Peyer's patch (tissue), 4 donors: ENCODE data around the gene PYGO2. TPM values are rescaled to one million over a fixed set of nuclear protein-coding genes. Genes with fewer than 3 reads are reported as not detected.
"Not testable (repeated sequence)": the region's sequence is repeated elsewhere in the genome, so short reads cannot be mapped to it uniquely, and the experiment has no call there.

Experiments
- DNase-seq, 3 donors: peaks; one replicate each; pipeline ENCODE4 v3.0.0-alpha.2; 2017 to 2019
- H3K27ac ChIP-seq, 4 donors: fragments of 200-600 bp; sonication (generic); one replicate each; pipeline ENCODE4 v1.5.1; 2016 to 2019
- H3K27me3 ChIP-seq, 2 donors: fragments of 200-600 bp; sonication (generic); one replicate each; pipeline ENCODE4 v1.5.1; 2019
- H3K36me3 ChIP-seq, 3 donors: fragments of 200-600 bp; sonication (generic); one replicate each; pipeline ENCODE4 v1.5.1; 2016 to 2019
- H3K4me1 ChIP-seq, 4 donors: fragments of 200-600 bp; sonication (generic); one replicate each; pipeline ENCODE4 v1.5.1; 2016 to 2019
- H3K4me3 ChIP-seq, 4 donors: fragments of 200-600 bp; sonication (generic); 1 replicate in 3 of 4; 2 replicates in 1 of 4; pipeline ENCODE4 v1.5.1; 2016 to 2019; ENCODE audit warnings: mild to moderate bottlenecking in 1 of 4
- H3K9me3 ChIP-seq, 4 donors: fragments of 200-600 bp; sonication (generic); one replicate each; pipeline ENCODE4 v1.5.1; 2016 to 2019; ENCODE audit warnings: mild to moderate bottlenecking in 1 of 4
- POLR2A ChIP-seq, 2 donors: fragments of 450-650 bp; IDR thresholded peaks; one replicate each; pipeline ENCODE4 v1.5.1; 2017; ENCODE audit warnings: antibody characterized with exemption in 2 of 2, mild to moderate bottlenecking in 2 of 2, moderate library complexity in 2 of 2
- total RNA-seq, 4 donors: library from RNA; depleted of rRNA; stranded (reverse); fragments of >200 nt; gene quantifications; one replicate each; pipeline ENCODE4 v1.1.0, GENCODE V29; 2016
- TF ChIP-seq, protein P1 (sequence below), 6 experiments: fragments of 450-650 bp in 4 of 6; fragments of 200-600 bp in 2 of 6; sonication (generic) in 1 of 6; IDR thresholded peaks; one replicate each; pipeline ENCODE4 v1.5.1; 2017 to 2019; ENCODE audit warnings: antibody characterized with exemption in 6 of 6, mild to moderate bottlenecking in 3 of 6, moderate library complexity in 1 of 6

PYGO2 gene
- total RNA-seq, 4 donors from 2014 or later: 32.2 to 48.9 (median 34.2) TPM

DNA sequence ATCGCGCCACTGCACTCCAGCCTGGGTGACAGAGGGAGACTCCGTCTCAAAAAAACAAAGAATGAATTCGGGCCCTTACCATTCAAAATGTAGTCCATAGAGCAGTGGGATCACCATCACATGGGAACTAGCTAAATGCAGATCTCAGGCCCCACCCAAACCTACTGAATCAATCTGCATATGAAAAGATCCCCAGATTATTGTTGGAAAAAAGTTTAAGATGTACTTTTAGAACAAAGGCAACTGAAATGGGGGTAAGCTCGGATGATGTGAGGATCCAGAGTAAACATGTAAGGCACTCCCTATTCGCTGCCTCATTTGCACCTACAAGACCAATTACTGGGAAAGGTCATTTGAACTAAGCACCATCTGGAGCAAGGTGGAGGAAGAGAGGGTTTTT lies 20.8 kb upstream of the PYGO2 start:
- TF ChIP-seq POLR2A (IDR thresholded peaks at IDR 0.05): no peak
- TF ChIP-seq, protein P1, sequence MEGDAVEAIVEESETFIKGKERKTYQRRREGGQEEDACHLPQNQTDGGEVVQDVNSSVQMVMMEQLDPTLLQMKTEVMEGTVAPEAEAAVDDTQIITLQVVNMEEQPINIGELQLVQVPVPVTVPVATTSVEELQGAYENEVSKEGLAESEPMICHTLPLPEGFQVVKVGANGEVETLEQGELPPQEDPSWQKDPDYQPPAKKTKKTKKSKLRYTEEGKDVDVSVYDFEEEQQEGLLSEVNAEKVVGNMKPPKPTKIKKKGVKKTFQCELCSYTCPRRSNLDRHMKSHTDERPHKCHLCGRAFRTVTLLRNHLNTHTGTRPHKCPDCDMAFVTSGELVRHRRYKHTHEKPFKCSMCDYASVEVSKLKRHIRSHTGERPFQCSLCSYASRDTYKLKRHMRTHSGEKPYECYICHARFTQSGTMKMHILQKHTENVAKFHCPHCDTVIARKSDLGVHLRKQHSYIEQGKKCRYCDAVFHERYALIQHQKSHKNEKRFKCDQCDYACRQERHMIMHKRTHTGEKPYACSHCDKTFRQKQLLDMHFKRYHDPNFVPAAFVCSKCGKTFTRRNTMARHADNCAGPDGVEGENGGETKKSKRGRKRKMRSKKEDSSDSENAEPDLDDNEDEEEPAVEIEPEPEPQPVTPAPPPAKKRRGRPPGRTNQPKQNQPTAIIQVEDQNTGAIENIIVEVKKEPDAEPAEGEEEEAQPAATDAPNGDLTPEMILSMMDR (IDR thresholded peaks at IDR 0.05): no peak
- no peaks in the 10 kb centered on the region for H3K27me3 ChIP-seq
- H3K27ac ChIP-seq: peak overlapping the region in 2 of 4 donors; percentile 63 to 77
- H3K4me1 ChIP-seq: peaks cover 0 to 19% (median 9%) of the 10 kb centered on the region in 4 donors
- peak overlapping the region in 3 of 4 donors; percentile 58 to 84 (median 70) for H3K4me3 ChIP-seq
- H3K36me3 ChIP-seq: peaks cover 0 to 4% (median 0%) of the 10 kb centered on the region in 3 donors
- DNase-seq: no peak
- H3K9me3 ChIP-seq: no peaks in the 10 kb centered on the region

DNA sequence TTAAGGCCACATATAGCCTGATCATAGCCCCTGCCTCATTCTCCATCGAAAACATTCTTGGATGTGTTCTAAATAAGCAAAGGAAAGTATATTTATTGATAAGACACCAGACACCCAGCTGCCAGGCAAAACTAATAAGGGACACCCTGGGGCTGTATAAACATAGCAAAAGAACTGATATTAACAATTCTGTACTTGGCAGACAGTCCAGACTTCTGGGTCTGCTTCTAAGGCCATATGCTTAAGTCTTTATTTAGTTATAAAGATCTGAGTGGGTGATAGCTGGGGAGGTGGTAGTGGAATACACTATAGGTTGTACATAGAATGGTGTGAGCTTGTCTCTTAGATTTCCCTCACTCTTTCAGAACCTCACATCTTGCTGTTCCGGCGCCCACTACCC lies 16.8 kb upstream of the PYGO2 start:
- TF ChIP-seq, protein P1 (IDR thresholded peaks at IDR 0.05): no peak
- TF ChIP-seq POLR2A (IDR thresholded peaks at IDR 0.05): no peak
- Histone ChIP-seq H3K27me3 (no peaks in the 10 kb centered on the region), H3K36me3 (peaks cover 0 to 4% (median 0%) of the 10 kb centered on the region in 3 donors), H3K4me1 (peaks cover 0 to 15% (median 4%) of the 10 kb centered on the region in 4 donors), H3K9me3 (no peaks in the 10 kb centered on the region), H3K4me3 (no peak overlapping the region), H3K27ac (no peak overlapping the region)
- no peak for DNase-seq

DNA sequence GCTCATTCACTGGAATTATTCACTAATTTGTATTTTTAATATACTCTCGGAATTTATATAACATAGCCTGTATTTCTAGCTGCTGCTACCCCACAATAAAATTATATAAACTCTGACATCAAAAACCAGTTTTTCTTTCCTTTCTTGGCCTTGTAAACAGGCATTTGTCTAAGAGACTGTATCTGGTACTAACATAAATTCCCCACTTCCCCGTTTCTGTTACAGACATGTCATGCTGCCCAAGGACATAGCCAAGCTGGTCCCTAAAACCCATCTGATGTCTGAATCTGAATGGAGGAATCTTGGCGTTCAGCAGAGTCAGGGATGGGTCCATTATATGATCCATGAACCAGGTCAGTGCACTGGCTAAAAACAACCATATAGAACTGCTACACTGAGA lies 16.2 kb upstream of the PYGO2 start:
- DNase-seq, H3K36me3 ChIP-seq, H3K27me3 ChIP-seq, H3K9me3 ChIP-seq, H3K27ac ChIP-seq, H3K4me3 ChIP-seq: not testable (repeated sequence)
- H3K4me1 ChIP-seq: peaks cover 0 to 17% (median 6%) of the 10 kb centered on the region in 4 donors

DNA sequence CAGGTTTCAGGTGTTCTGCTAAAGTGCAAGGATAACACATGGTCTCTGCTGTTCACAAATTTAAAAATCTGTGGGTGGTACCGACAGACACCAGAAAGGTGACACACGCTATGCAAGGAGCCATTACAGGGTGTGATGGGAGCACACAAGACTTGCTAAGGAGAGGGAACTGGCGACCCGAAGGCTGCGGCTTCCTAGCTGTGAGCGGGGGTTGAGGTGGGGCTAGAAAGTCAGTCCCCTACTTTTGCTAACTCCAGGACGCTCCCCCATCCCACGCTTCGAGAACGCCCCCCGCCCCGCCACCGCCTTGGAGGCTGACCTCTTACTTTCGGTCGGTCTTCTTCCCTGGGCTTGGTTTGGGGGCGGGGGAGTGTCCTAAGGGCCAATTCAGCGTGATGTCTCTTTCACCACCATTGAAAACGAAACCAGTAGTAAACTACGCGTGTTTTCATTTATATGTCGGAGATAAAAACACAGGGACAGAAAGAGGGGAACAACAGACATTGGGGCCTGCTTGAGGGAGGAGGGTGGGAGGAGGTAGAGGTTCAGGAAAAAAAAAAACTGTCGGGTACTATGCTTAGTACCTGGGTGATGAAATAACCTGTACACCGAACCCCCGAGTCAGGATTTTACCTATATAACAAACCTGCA lies 14.0 kb upstream of the PYGO2 start:
- H3K4me3 ChIP-seq: peak overlapping the region; percentile 70 to 79 (median 75)
- peak overlapping the region; percentile 94 to 100 (median 99) for H3K27ac ChIP-seq
- DNase-seq: peak; percentile 79 to 88 (median 79)
- no peaks in the 10 kb centered on the region for H3K9me3 ChIP-seq
- TF ChIP-seq, protein P1 (IDR thresholded peaks at IDR 0.05): no peak
- TF ChIP-seq POLR2A (IDR thresholded peaks at IDR 0.05): peak in 1 of 2 donors; percentile 49
- H3K4me1 ChIP-seq: peaks cover 0 to 31% (median 13%) of the 10 kb centered on the region in 4 donors
- H3K27me3 ChIP-seq: no peaks in the 10 kb centered on the region
- peaks cover 0 to 4% (median 0%) of the 10 kb centered on the region in 3 donors for H3K36me3 ChIP-seq

DNA sequence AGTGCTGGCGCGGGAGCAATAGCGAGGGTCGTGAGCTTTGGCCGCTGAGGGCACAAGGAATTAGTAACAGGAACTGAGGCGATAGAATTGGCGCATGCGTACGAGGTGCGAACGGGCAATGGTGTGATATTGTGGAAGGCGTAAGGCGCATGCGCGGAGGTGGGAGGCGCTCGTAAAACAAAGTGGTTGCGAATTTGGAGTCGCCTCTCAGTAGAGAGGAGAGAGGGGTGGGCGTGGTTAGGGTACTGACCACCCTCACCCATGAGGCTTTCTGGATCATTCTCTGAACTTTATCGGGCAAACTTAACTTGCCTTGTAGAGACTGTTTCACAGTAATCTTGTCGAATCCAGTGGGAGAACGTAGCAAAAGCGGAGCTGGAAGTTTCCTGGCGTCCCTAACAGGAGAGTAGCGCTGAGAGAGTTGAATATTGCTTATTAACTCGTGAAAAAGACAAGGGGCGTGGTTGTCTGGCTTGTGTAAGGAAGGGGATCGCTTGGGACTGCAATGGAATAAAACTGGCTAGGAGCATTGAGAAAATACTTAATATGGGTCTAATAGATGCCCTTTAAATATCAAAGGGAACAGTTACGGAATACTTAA lies 13.3 kb upstream of the PYGO2 start:
- H3K27me3 ChIP-seq: no peaks in the 10 kb centered on the region
- H3K9me3 ChIP-seq: no peaks in the 10 kb centered on the region
- H3K4me3 ChIP-seq: peak overlapping the region; percentile 70 to 79 (median 75)
- H3K4me1 ChIP-seq: peaks cover 0 to 37% (median 13%) of the 10 kb centered on the region in 4 donors
- H3K27ac ChIP-seq: peak overlapping the region; percentile 94 to 100 (median 99)
- TF ChIP-seq POLR2A (IDR thresholded peaks at IDR 0.05): peak; percentile 70 to 87
- TF ChIP-seq, protein P1 (IDR thresholded peaks at IDR 0.05): no peak
- peak; percentile 95 to 98 (median 95) for DNase-seq
- peaks cover 0 to 4% (median 0%) of the 10 kb centered on the region in 3 donors for H3K36me3 ChIP-seq
